Lower leg skin (tissue), 3 donors: ENCODE data around the gene CRAMP1.

Experiments
- POLR2A ChIP-seq, 2 donors: fragments of 450-650 bp; IDR thresholded peaks; one replicate each; pipeline ENCODE4 v1.6.1; 2016 to 2017; ENCODE audit warnings: antibody characterized with exemption in 2 of 2, mild to moderate bottlenecking in 1 of 2, moderate library complexity in 1 of 2
- TF ChIP-seq, protein P1 (sequence below), 3 donors: fragments of 450-650 bp; IDR thresholded peaks; one replicate each; pipeline ENCODE4 v1.5.1; 2016; ENCODE audit warnings: antibody characterized with exemption in 3 of 3, mild to moderate bottlenecking in 3 of 3, moderate library complexity in 2 of 3

DNA sequence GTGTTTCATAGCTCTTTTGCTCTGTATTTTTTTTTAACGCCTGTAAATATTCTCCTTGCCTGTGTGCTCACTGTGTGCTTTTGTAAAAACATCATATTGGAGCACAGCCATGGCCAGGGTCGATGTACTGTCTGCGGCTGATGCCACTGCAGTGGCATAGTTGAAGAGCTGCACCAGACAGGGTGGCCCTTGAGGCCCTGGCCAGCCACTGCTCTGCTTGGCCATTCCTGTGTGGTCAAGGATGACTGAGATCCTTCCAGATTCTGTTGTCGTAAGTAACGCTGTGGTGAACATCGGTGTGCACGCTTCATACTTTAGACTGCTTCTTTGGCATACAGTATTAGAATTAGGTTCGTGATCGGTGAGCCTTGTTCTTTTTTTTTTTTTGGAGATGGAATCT lies 14.6 kb downstream of the CRAMP1 start:
- TF ChIP-seq, protein P1, sequence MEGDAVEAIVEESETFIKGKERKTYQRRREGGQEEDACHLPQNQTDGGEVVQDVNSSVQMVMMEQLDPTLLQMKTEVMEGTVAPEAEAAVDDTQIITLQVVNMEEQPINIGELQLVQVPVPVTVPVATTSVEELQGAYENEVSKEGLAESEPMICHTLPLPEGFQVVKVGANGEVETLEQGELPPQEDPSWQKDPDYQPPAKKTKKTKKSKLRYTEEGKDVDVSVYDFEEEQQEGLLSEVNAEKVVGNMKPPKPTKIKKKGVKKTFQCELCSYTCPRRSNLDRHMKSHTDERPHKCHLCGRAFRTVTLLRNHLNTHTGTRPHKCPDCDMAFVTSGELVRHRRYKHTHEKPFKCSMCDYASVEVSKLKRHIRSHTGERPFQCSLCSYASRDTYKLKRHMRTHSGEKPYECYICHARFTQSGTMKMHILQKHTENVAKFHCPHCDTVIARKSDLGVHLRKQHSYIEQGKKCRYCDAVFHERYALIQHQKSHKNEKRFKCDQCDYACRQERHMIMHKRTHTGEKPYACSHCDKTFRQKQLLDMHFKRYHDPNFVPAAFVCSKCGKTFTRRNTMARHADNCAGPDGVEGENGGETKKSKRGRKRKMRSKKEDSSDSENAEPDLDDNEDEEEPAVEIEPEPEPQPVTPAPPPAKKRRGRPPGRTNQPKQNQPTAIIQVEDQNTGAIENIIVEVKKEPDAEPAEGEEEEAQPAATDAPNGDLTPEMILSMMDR (IDR thresholded peaks at IDR 0.05): no peak
- TF ChIP-seq POLR2A (IDR thresholded peaks at IDR 0.05): no peak
